K562 (cell line): ENCODE data around the gene TP53RK.

Source experiments
- BRCA1 ChIP-seq, 2 experiments: fragments of 450-650 bp in 1 of 2; sonication (generic) in 1 of 2; formaldehyde crosslinking in 1 of 2; IDR thresholded peaks; 2 replicates each; pipeline versions ENCODE4 v1.5.0 to v1.6.1; 2017 to 2020; ENCODE audit warnings: mild to moderate bottlenecking in 1 of 2, missing genetic modification reagents in 1 of 2
- CREM ChIP-seq: IDR thresholded peaks from 2 replicates; pipeline ENCODE4 v1.6.1; 2014; ENCODE audit warnings: antibody characterized with exemption, low read depth
- EZH2 ChIP-seq: IDR thresholded peaks from 2 replicates; pipeline ENCODE4 v1.6.1; 2012; ENCODE audit warnings: low read depth, mild to moderate bottlenecking, inconsistent platforms, low read length, borderline replicate concordance
- POLR2A ChIP-seq: fragments of 450-650 bp; conservative IDR thresholded peaks from 2 replicates; pipeline ENCODE4 v1.6.1; 2016
- RAD21 ChIP-seq, 2 experiments: fragments of 250-450 bp in 1 of 2; fragments of 450-650 bp in 1 of 2; sonication (Bioruptor Pico) in 1 of 2; formaldehyde crosslinking in 1 of 2; IDR thresholded peaks in 1 of 2; conservative IDR thresholded peaks in 1 of 2; 2 replicates each; pipeline versions ENCODE4 v1.4.0 to v1.8.0; 2020 to 2022; ENCODE audit warnings: mild to moderate bottlenecking in 2 of 2, moderate library complexity in 1 of 2
- ZNF3 ChIP-seq: fragments of 250-450 bp; sonication (Bioruptor Pico); IDR thresholded peaks from 2 replicates; pipeline ENCODE4 v1.5.0; 2021; ENCODE audit warnings: mild to moderate bottlenecking, moderate library complexity
- ZNF354B ChIP-seq: fragments of 250-450 bp; sonication (Bioruptor Pico); IDR thresholded peaks from 2 replicates; pipeline ENCODE4 v1.4.0; 2020
- TF ChIP-seq, protein P1 (sequence below): fragments of 250-450 bp; sonication (Bioruptor Pico); IDR thresholded peaks from 2 replicates; pipeline ENCODE4 v1.5.0; 2022; ENCODE audit warnings: mild to moderate bottlenecking
- TF ChIP-seq, protein P2 (sequence below), 2 experiments: IDR thresholded peaks in 1 of 2; conservative IDR thresholded peaks in 1 of 2; 2 replicates each; pipeline ENCODE4 v1.6.1; 2016; ENCODE audit warnings: low read depth in 2 of 2, mild to moderate bottlenecking in 1 of 2, missing compliant biosample characterization in 1 of 2, missing genetic modification characterization in 1 of 2, moderate library complexity in 1 of 2
- TF ChIP-seq, protein P3 (sequence below): fragments of 450-650 bp; IDR thresholded peaks from 2 replicates; pipeline ENCODE4 v1.6.1; 2016; ENCODE audit warnings: missing biosample characterization, missing genetic modification characterization
- TF ChIP-seq, protein P4 (sequence below): sonication (generic); formaldehyde crosslinking; IDR thresholded peaks from 2 replicates; pipeline ENCODE4 v1.9.0; 2022; ENCODE audit warnings: mild to moderate bottlenecking, missing genetic modification reagents
- TF ChIP-seq, protein P5 (sequence below): sonication (generic); formaldehyde crosslinking; IDR thresholded peaks from 2 replicates; pipeline ENCODE4 v1.8.0; 2022; ENCODE audit warnings: missing genetic modification reagents, mild to moderate bottlenecking, moderate library complexity, borderline replicate concordance
- TF ChIP-seq, protein P6 (sequence below): fragments of 250-450 bp; sonication (Bioruptor Pico); IDR thresholded peaks from 2 replicates; pipeline ENCODE4 v1.8.0; 2022; ENCODE audit warnings: moderate library complexity, mild to moderate bottlenecking, inconsistent platforms

DNA sequence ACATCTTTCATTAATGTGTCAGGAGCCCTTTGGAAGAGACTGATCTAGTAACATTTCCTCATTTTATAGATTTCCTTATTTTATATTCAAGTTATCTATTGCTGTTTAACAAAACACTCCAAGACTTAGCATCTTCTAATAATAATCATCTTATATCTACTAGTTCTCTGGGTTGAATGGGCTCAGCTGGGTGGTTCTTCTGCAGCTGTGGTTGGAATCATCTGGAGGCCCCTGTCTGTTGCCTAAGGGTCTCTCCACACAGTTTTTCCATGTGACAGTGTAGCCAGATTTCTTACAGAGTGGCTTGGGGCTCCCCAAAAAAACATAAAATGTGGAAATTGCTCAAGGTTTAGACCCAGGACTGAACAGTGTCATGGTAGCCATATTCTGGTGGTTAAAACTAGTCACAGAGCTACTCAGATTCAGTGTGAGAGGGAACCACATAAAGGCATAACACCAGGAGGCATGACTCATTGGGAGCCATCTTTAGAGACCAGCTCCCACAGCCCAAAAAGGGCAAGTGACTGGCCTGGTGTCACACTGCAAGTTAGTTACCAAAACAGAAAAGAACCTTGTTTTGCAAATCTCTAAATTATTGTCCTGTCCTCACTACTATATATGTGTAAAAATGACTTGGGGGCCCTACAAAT, 31.7 kb upstream of the TP53RK start:
- TF ChIP-seq, protein P1, sequence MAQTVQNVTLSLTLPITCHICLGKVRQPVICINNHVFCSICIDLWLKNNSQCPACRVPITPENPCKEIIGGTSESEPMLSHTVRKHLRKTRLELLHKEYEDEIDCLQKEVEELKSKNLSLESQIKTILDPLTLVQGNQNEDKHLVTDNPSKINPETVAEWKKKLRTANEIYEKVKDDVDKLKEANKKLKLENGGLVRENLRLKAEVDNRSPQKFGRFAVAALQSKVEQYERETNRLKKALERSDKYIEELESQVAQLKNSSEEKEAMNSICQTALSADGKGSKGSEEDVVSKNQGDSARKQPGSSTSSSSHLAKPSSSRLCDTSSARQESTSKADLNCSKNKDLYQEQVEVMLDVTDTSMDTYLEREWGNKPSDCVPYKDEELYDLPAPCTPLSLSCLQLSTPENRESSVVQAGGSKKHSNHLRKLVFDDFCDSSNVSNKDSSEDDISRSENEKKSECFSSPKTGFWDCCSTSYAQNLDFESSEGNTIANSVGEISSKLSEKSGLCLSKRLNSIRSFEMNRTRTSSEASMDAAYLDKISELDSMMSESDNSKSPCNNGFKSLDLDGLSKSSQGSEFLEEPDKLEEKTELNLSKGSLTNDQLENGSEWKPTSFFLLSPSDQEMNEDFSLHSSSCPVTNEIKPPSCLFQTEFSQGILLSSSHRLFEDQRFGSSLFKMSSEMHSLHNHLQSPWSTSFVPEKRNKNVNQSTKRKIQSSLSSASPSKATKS (CRISPR knock-in tag) = no peak
- TF ChIP-seq RAD21 (CRISPR knock-in tag; conservative IDR thresholded peaks at IDR 0.05 in 1 of 2, IDR thresholded peaks at IDR 0.05 in 1 of 2) (no peak), POLR2A (no peak), BRCA1 (IDR thresholded peaks at IDR 0.05) (no peak), BRCA1 (CRISPR knock-in tag; IDR thresholded peaks at IDR 0.05) (no peak), ZNF354B (CRISPR knock-in tag) (no peak), EZH2 (no peak), CREM (no peak), ZNF3 (CRISPR knock-in tag) (no peak)
- TF ChIP-seq, protein P2, sequence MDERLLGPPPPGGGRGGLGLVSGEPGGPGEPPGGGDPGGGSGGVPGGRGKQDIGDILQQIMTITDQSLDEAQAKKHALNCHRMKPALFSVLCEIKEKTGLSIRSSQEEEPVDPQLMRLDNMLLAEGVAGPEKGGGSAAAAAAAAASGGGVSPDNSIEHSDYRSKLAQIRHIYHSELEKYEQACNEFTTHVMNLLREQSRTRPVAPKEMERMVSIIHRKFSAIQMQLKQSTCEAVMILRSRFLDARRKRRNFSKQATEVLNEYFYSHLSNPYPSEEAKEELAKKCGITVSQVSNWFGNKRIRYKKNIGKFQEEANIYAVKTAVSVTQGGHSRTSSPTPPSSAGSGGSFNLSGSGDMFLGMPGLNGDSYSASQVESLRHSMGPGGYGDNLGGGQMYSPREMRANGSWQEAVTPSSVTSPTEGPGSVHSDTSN (CRISPR knock-in tag; IDR thresholded peaks at IDR 0.05; ENCODE audit: low read depth) = no peak
- TF ChIP-seq, protein P2 (tag; conservative IDR thresholded peaks at IDR 0.05; ENCODE audit: low read depth) = no peak
- TF ChIP-seq, protein P3, sequence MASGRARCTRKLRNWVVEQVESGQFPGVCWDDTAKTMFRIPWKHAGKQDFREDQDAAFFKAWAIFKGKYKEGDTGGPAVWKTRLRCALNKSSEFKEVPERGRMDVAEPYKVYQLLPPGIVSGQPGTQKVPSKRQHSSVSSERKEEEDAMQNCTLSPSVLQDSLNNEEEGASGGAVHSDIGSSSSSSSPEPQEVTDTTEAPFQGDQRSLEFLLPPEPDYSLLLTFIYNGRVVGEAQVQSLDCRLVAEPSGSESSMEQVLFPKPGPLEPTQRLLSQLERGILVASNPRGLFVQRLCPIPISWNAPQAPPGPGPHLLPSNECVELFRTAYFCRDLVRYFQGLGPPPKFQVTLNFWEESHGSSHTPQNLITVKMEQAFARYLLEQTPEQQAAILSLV (tag) = no peak
- TF ChIP-seq, protein P4, sequence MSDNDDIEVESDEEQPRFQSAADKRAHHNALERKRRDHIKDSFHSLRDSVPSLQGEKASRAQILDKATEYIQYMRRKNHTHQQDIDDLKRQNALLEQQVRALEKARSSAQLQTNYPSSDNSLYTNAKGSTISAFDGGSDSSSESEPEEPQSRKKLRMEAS (CRISPR knock-in tag) = no peak
- TF ChIP-seq, protein P5, sequence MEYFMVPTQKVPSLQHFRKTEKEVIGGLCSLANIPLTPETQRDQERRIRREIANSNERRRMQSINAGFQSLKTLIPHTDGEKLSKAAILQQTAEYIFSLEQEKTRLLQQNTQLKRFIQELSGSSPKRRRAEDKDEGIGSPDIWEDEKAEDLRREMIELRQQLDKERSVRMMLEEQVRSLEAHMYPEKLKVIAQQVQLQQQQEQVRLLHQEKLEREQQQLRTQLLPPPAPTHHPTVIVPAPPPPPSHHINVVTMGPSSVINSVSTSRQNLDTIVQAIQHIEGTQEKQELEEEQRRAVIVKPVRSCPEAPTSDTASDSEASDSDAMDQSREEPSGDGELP (CRISPR knock-in tag) = no peak
- TF ChIP-seq, protein P6, sequence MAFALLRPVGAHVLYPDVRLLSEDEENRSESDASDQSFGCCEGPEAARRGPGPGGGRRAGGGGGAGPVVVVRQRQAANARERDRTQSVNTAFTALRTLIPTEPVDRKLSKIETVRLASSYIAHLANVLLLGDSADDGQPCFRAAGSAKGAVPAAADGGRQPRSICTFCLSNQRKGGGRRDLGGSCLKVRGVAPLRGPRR = no peak
